ENCODE results near the gene KRTAP9-6. TPM values are rescaled to one million over a fixed set of nuclear protein-coding genes. Genes with fewer than 3 reads are reported as not detected.
"Not testable (repeated sequence)": the region's sequence is repeated elsewhere in the genome, so short reads cannot be mapped to it uniquely, and the experiment has no call there.

Gene KRTAP9-6
- polyA plus RNA-seq, 5 donors: 0.13 to 0.25 (median 0.18) TPM

- DNase-seq: not testable (repeated sequence)
These were observed 6.1 kb downstream of the KRTAP9-6 start for GRCh38 chr17:41271323-41271722.

- no peak for DNase-seq
These were observed 6.7 kb downstream of the KRTAP9-6 start for GRCh38 chr17:41271858-41272257.

- not testable (repeated sequence) for DNase-seq
These were observed 10.5 kb downstream of the KRTAP9-6 start, which contains the start of gene KRTAP9-7 for GRCh38 chr17:41275648-41276190. Gene KRTAP9-7 (plus strand): TSS chr17:41275698. CDS start chr17:41275698, 0 bp downstream.

- no peak for DNase-seq
These were observed 13.2 kb downstream of the KRTAP9-6 start for GRCh38 chr17:41278176-41278955.

GRCh38 chr17:41284043-41284442, 18.9 kb downstream of the KRTAP9-6 start:
- DNase-seq: no peak

- DNase-seq: no peak
These were observed 19.4 kb downstream of the KRTAP9-6 start for GRCh38 chr17:41284546-41284945.

GRCh38 chr17:41287050-41287449, 21.9 kb downstream of the KRTAP9-6 start:
- DNase-seq: no peak

- no peak for DNase-seq
These were observed 28.8 kb downstream of the KRTAP9-6 start for GRCh38 chr17:41294016-41294415.

- DNase-seq: peak in 1 of 2 donors; percentile 2
These were observed 31.7 kb downstream of the KRTAP9-6 start for GRCh38 chr17:41296846-41297245.

- DNase-seq: no peak
These were observed 33.4 kb downstream of the KRTAP9-6 start for GRCh38 chr17:41298458-41299135.

GRCh38 chr17:41301204-41301790, 36.1 kb downstream of the KRTAP9-6 start:
- no peak for DNase-seq

- no peak for DNase-seq
These were observed 37.0 kb downstream of the KRTAP9-6 start, which contains the start of gene KRTAP29-1 for GRCh38 chr17:41301916-41302901. Gene KRTAP29-1 (minus strand): TSS chr17:41302851. CDS start chr17:41302851, 0 bp downstream.

- no peak for DNase-seq
These were observed 37.8 kb downstream of the KRTAP9-6 start for GRCh38 chr17:41302981-41303380.

GRCh38 chr17:41304091-41304490, 38.9 kb downstream of the KRTAP9-6 start:
- DNase-seq: no peak

- no peak for DNase-seq
These were observed 42.5 kb downstream of the KRTAP9-6 start for GRCh38 chr17:41307647-41308046.

GRCh38 chr17:41308251-41308917, 43.2 kb downstream of the KRTAP9-6 start:
- DNase-seq: no peak

GRCh38 chr17:41308918-41309359, 43.8 kb downstream of the KRTAP9-6 start, which contains the start of gene KRTAP16-1:
Gene KRTAP16-1 (minus strand): TSS chr17:41309309. CDS start chr17:41309253, 56 bp downstream.
- DNase-seq: no peak

- no peak for DNase-seq
These were observed 45.9 kb downstream of the KRTAP9-6 start for GRCh38 chr17:41311111-41311510.

GRCh38 chr17:41315204-41315794, 50.1 kb downstream of the KRTAP9-6 start, which contains the start of gene KRTAP17-1:
Gene KRTAP17-1 (minus strand): TSS chr17:41315710. CDS start chr17:41315650, 60 bp downstream.
- no peak for DNase-seq

All from right lung (tissue), 5 donors.